Thyroid gland (tissue), 4 donors: ENCODE data around the gene RALGAPB. TPM values are rescaled to one million over a fixed set of nuclear protein-coding genes. Genes with fewer than 3 reads are reported as not detected.

Source experiments
- DNase-seq, 2 donors: peaks; one replicate each; pipeline ENCODE4 v3.0.0-alpha.2; 2019
- H3K27ac ChIP-seq, 3 donors: fragments of 200-600 bp; sonication (generic); 1 replicate in 2 of 3; 2 replicates in 1 of 3; pipeline ENCODE4 v1.5.1; 2016 to 2019; ENCODE audit warnings: mild to moderate bottlenecking in 1 of 3, moderate library complexity in 1 of 3
- H3K27me3 ChIP-seq: fragments of 200-600 bp; sonication (generic); one replicate; pipeline ENCODE4 v1.5.1; 2019
- H3K36me3 ChIP-seq, 2 donors: fragments of 200-600 bp; sonication (generic); one replicate each; pipeline ENCODE4 v1.5.1; 2016 to 2019
- H3K4me1 ChIP-seq, 2 donors: fragments of 200-600 bp; sonication (generic); one replicate each; pipeline ENCODE4 v1.5.1; 2017 to 2019
- H3K4me3 ChIP-seq, 3 donors: fragments of 200-600 bp; sonication (generic); replicated peaks in 1 of 3; 1 replicate in 2 of 3; 2 replicates in 1 of 3; pipeline ENCODE4 v1.5.1; 2016; ENCODE audit warnings: mild to moderate bottlenecking in 1 of 3
- H3K9me3 ChIP-seq: fragments of 200-600 bp; sonication (generic); one replicate; pipeline ENCODE4 v1.5.1; 2017
- CTCF ChIP-seq, 6 experiments: fragments of 200-600 bp in 3 of 6; fragments of 450-650 bp in 3 of 6; sonication (generic) in 3 of 6; IDR thresholded peaks; one replicate each; pipeline ENCODE4 v1.5.1; 2016 to 2019; ENCODE audit warnings: antibody characterized with exemption in 6 of 6, mild to moderate bottlenecking in 2 of 6, inconsistent platforms in 1 of 6, moderate library complexity in 1 of 6
- POLR2A ChIP-seq, 2 donors: fragments of 450-650 bp; IDR thresholded peaks; one replicate each; pipeline ENCODE4 v1.6.1; 2017; ENCODE audit warnings: antibody characterized with exemption in 2 of 2, mild to moderate bottlenecking in 2 of 2, moderate library complexity in 1 of 2
- WGBS, 2 donors: methylation state at CpG; one replicate each; pipeline ENCODE4 v1.1.5; 2017; 5-methylcytosine and 5-hydroxymethylcytosine counted together
- intact Hi-C: fragments of 100-400 bp; cut with DNase I; formaldehyde crosslinking; loops from one replicate; pipeline ENCODE4 v1.15.1; 2023
- total RNA-seq, 4 donors: library from RNA; depleted of rRNA; stranded (reverse); fragments of >200 nt; gene quantifications; one replicate each; pipeline ENCODE4 v1.2.3, GENCODE V29; 2016

The RALGAPB gene
- total RNA-seq, 4 donors from 2014 or later = 53.6 to 79.8 (median 62.1) TPM

- intact Hi-C loops = no loop called here
- Histone ChIP-seq H3K27ac (no peak overlapping the region), H3K27me3 (no peaks in the 10 kb centered on the region), H3K36me3 (peaks cover 8 to 20% of the 10 kb centered on the region in 2 donors), H3K4me1 (no peaks in the 10 kb centered on the region), H3K4me3 (no peak overlapping the region), H3K9me3 (no peaks in the 10 kb centered on the region)
- DNase-seq = no peak
- 88 to 89% methylated on average over 3 of the region's 3 CpGs for WGBS, 2 donors
- no peak for TF ChIP-seq CTCF (IDR thresholded peaks at IDR 0.05)
- no peak for TF ChIP-seq POLR2A (IDR thresholded peaks at IDR 0.05)
Measured at GRCh38 chr20:38514947-38515346, 42.3 kb downstream of the RALGAPB start.

GRCh38 chr20:38515631-38516030 is 43.0 kb downstream of the RALGAPB start:
- H3K36me3 ChIP-seq = peaks cover 5 to 16% of the 10 kb centered on the region in 2 donors
- no peaks in the 10 kb centered on the region for H3K4me1 ChIP-seq
- DNase-seq = no peak
- H3K9me3 ChIP-seq = no peaks in the 10 kb centered on the region
- H3K27ac ChIP-seq = no peak overlapping the region
- H3K4me3 ChIP-seq = no peak overlapping the region
- 83 to 95% methylated on average over 2 of the region's 2 CpGs for WGBS, 2 donors
- H3K27me3 ChIP-seq = no peaks in the 10 kb centered on the region
- TF ChIP-seq POLR2A (IDR thresholded peaks at IDR 0.05) (no peak), CTCF (IDR thresholded peaks at IDR 0.05) (no peak)
- intact Hi-C loops = no loop called here

GRCh38 chr20:38519426-38519825 is 46.8 kb downstream of the RALGAPB start:
- no peaks in the 10 kb centered on the region for H3K9me3 ChIP-seq
- H3K27ac ChIP-seq = no peak overlapping the region
- WGBS, 2 donors = 85 to 97% methylated on average over 1 of the region's 1 CpG
- H3K27me3 ChIP-seq = no peaks in the 10 kb centered on the region
- TF ChIP-seq CTCF (IDR thresholded peaks at IDR 0.05) (no peak), POLR2A (IDR thresholded peaks at IDR 0.05) (no peak)
- no peak overlapping the region for H3K4me3 ChIP-seq
- peaks cover 5 to 22% of the 10 kb centered on the region in 2 donors for H3K36me3 ChIP-seq
- no peak for DNase-seq
- no peaks in the 10 kb centered on the region for H3K4me1 ChIP-seq
- intact Hi-C loops = no loop called here

GRCh38 chr20:38520261-38520660 is 47.6 kb downstream of the RALGAPB start:
- H3K9me3 ChIP-seq = no peaks in the 10 kb centered on the region
- no peak for TF ChIP-seq CTCF (IDR thresholded peaks at IDR 0.05)
- TF ChIP-seq POLR2A (IDR thresholded peaks at IDR 0.05) = no peak
- H3K36me3 ChIP-seq = peaks cover 8 to 28% of the 10 kb centered on the region in 2 donors
- no peak for DNase-seq
- intact Hi-C loops = no loop called here
- no peak overlapping the region for H3K27ac ChIP-seq
- H3K27me3 ChIP-seq = no peaks in the 10 kb centered on the region
- no peak overlapping the region for H3K4me3 ChIP-seq
- no peaks in the 10 kb centered on the region for H3K4me1 ChIP-seq

- TF ChIP-seq CTCF (IDR thresholded peaks at IDR 0.05) = no peak
- no peak for TF ChIP-seq POLR2A (IDR thresholded peaks at IDR 0.05)
- H3K9me3 ChIP-seq = no peaks in the 10 kb centered on the region
- 95 to 96% methylated on average over 1 of the region's 1 CpG for WGBS, 2 donors
Measured at GRCh38 chr20:38523697-38524096, 51.1 kb downstream of the RALGAPB start.

More at GRCh38 chr20:38523697-38524096, 51.1 kb downstream of the RALGAPB start:
- no peaks in the 10 kb centered on the region for H3K27me3 ChIP-seq
- no peak for DNase-seq
- H3K27ac ChIP-seq = no peak overlapping the region
- peaks cover 24 to 32% of the 10 kb centered on the region in 2 donors for H3K36me3 ChIP-seq
- no peak overlapping the region for H3K4me3 ChIP-seq
- H3K4me1 ChIP-seq = no peaks in the 10 kb centered on the region
- intact Hi-C loops = no loop called here
